Stimulated activated CD4-positive, alpha-beta T cell treated with anti-CD3 and anti-CD28 coated beads, Interleukin-1b, Interleukin-23, amount 100 ng/mL, for 1 hour (primary cell): ENCODE data around the gene ABCG4.
"Not testable (repeated sequence)": the region's sequence is repeated elsewhere in the genome, so short reads cannot be mapped to it uniquely, and the experiment has no call there.

Experiments used
- DNase-seq, 2 donors: peaks; one replicate each; pipeline ENCODE4 v3.0.0-alpha.2; 2020; ENCODE audit warnings: low read depth in 2 of 2

ABCG4 gene

GRCh38 chr11:119115484-119116234 lies 33.2 kb upstream of the ABCG4 start:
- DNase-seq, result no peak

GRCh38 chr11:119116235-119116594 lies 32.6 kb upstream of the ABCG4 start:
- DNase-seq, result no peak

DNA sequence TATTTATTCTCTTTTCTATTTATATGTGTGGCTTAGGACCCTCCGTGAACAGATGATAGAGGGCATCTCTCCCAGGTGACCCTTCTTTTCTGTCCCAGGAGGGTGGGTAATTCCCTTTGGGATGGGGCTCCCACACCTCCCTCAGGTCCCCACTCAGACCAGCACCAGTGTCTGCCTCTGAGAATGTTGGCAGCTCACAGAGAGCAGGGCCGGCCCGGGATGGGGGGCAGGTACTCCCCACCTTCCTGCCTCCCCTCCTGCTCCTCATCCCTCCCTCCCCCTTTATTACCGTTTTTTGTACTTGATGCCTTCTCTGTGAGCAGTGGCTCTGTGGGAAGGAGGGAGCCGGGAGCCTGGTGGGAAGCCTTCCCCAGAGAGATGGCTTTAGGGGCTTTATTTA lies 32.3 kb upstream of the ABCG4 start:
- DNase-seq, result no peak

DNA sequence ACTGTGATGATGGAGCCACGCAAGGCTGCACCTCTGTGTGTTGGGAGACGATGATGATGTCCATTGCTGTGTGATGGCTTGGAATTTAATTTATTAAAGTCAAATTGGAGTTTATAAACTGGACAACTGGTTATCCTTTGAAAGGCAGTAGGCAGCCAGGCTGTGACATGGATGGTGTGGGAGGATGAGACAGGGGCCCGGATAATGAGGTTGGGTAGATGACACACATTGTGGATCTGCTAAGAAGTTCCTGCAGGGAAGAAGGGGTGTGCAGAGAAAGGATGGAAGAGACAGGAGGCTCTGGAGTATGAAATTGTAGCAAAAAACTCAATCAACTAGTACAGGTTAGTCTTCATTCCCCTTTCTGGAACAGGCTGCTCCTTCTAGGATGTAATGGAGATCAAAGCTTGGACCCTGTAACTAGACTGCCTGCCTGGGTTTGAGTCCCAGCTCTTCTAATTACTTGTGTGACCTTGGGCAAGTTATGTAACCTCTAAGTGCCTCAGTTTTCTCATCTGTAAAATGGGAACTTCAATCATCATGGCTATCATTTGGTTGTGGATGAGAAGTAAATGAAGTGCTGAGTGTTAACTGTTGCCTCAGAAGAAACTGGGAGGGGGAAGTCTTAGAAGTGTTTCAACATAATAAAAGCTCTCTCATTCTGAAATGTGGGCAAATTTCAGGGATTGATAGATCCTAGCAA lies 31.7 kb upstream of the ABCG4 start:
- no peak for DNase-seq

- DNase-seq, result no peak
Observed at GRCh38 chr11:119118227-119118626, 30.6 kb upstream of the ABCG4 start.

DNA sequence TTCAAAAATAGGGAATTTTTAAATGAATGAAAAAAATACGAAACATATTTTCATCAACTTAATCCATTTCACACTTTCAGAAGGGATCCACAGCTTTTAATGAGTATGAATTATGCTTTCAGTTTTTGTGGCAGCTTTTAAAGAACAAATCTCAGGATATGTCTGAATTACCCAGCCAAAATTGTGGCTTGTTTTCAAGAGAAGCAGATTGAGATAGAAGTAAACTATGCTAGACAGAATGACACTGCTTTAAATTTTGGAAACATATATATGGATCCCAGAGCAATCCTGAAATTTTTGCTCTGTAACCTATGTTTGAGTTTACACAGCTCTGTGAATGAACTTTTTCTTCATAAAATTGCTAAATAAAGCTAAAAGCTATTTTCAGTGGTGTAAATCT lies 29.9 kb upstream of the ABCG4 start:
- DNase-seq, result no peak

DNA sequence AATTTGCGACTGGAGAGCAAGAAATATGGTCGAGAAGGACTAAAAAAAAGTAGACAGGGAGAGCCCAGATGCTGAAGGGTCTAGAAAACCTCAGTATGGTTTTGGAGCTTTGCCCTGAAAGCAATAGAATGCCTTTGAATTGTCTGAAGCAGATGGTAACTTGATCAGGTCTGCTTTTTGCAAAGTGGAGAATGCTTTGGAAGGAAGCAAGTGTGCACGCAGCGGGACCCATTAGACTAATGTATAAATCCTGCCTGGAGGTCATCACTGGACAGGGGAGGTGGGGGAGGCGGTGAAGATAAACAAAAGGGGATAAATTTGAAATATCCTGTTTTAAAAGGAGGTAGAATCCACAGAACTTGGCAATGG lies 28.2 kb upstream of the ABCG4 start:
- DNase-seq, result no peak

DNA sequence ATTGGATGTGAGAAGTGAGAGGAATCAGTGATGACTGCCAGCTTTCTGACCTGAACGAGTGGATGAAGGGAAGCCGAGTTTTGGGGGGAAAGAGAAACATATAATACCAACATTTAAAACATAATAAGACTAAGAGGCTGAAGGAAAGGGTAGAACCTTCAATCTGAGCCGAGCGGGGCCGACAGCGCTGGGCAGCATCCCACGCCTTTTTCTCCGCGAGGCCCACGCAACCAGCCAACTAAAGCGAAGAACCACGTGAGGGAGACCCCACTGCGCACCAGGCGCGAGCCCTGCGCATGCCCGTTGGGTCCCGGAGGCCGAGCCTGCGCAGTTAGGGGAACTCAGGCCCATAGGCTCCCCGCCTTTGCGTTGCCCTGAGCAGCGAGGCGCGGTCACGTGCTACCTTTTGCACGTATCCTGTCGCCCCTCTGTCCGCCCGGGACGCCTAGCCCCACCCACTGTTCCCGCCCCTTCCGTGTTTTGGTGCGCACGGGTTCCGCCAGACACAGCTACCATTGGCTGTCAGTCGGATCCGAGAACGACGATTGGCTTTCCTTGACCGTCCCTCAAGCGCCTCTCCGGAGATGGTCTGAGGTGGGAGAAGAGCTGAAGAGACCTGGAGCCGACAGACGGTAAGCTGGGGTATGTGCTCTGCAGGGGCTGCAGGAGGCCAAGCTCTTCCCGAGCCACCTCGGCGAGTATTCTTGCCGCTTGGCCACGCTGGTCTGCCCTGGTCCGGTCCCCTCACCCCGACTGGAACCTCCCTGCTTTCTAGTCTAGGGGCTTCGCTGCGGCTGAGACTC lies 27.6 kb upstream of the ABCG4 start, which contains the start of gene HINFP:
Gene HINFP, plus strand, starts transcription at position 573 of the 803 bp plus-strand sequence. CDS start 5,365 bp downstream, outside the sequence.
- peak; percentile 99 for DNase-seq

GRCh38 chr11:119121811-119122124 lies 27.1 kb upstream of the ABCG4 start:
- no peak for DNase-seq

DNA sequence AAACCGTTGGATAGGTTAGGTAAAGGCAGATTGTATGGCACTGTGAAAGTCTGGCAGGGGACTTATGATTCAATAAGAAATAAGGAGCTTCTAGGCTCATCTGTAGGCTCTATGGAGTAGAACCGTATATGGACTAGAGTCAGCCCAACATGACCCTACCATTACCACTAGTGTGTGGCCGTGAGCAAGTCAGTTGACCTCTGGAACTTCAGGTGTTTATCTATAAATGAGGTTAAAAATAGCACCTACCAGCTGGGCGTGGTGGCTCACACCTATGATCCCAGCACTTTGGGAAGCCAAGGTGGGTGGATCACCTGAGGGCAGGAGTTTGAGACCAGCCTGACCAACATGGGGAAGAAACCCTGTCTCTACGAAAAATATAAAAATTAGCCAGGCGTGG lies 23.0 kb upstream of the ABCG4 start:
- DNase-seq, result no peak

DNA sequence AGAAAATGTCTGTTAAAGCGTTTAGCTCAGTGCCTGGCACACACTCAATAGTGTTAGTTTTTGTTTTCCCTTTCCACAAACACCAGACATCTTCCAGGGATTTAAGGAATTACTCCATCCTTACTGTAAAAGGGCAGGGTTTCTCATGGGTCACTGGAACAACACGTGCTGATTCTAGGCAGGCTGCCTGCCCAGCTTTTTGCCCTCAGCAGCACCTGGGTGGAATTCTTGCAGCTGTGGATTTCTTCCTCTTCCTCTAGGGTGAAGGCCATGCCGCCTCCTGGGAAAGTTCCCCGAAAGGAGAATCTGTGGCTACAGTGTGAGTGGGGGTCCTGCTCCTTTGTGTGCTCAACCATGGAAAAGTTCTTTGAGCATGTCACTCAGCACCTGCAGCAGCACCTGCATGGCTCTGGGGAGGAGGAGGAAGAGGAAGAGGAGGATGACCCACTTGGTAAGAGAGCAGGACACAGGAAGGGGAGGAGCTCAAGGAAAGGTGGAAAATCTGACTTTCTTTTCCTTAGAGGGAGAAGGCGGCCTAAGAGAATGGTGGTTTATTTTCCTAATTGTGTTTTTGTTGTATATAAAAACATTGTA lies 22.1 kb upstream of the ABCG4 start:
- DNase-seq, result no peak

DNA sequence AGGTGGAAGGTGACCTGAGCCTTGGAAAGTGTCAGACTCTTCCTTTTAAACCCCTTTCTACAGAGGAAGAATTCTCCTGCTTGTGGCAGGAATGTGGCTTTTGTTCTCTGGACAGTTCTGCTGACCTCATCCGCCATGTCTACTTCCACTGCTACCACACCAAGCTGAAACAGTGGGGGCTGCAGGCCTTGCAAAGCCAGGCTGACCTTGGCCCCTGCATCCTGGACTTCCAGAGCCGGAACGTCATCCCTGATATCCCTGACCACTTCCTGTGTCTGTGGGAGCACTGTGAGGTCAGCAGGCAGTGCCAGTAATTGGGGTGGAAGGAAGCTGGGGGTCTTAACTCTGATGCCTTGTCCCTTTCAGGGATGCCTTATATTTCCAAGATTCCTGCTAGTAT lies 18.2 kb upstream of the ABCG4 start:
- no peak for DNase-seq

GRCh38 chr11:119134389-119134978 lies 14.4 kb upstream of the ABCG4 start:
- no peak for DNase-seq

- not testable (repeated sequence) for DNase-seq
Observed at GRCh38 chr11:119139276-119139675, 9.6 kb upstream of the ABCG4 start.

- DNase-seq, result no peak
Observed at GRCh38 chr11:119144825-119145486, 3.9 kb upstream of the ABCG4 start.

DNA sequence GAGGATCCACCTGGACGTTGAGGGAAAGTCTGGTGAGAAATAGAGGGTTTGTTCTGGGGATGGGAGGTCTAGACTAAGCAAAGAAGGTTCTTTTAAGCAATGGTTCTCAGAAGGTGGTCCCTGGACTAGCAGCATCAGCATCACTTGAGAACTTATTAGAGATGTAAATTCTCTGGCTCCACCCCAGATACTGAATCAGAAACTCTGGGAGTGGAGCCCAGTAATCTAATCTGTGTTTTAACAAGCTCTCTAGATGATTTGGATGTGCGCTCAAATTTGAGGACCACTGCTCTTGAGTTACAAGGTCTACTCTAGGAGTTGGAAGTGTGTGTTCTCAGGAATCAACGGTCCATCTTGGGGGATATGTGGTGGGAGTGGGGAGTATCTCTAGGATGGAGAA lies 3.3 kb upstream of the ABCG4 start:
- DNase-seq, result no peak

DNA sequence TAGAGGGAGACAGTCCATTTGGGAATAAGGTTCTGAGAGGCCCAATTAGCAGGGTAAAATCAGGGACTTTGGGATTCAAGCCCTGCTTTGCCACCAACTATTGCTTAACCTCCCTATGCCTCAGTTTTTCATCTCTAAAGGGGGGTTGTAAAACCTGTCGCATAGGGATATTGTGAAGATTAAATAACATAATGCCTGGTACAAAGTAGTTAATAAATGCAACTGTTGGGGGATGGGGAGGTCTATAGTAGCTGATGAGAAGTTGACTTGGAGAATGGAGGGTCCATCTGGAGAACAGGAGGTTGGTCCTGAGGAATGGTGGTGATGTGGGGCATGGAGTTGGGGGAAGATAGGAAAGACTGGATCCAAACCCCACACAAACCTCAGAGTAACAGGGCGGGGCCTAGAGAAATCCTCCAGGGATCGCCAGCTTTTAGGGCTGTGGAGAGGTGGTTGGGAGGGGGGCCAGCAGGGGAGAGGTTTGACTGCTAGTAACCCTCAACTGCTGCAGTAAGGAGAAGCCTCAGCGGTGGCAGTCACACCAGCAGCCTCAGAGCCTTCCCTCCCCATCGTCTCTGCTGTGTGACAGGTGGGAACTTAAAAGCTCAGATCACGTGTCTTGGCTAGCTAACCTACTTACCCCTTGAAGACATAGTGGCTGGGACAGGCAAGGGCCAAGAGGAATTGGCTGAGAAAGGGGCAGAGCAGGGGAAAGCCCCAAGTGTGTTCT lies 1.1 kb upstream of the ABCG4 start:
- DNase-seq, result no peak

- no peak for DNase-seq
Observed at GRCh38 chr11:119148720-119149017, 183 bp upstream of the ABCG4 start.

- DNase-seq, result no peak
Observed at GRCh38 chr11:119149786-119150275, 979 bp downstream of the ABCG4 start.

GRCh38 chr11:119152043-119152442 lies 3.2 kb downstream of the ABCG4 start:
- no peak for DNase-seq

- no peak for DNase-seq
Observed at GRCh38 chr11:119152604-119153003, 3.8 kb downstream of the ABCG4 start.
